Heart left ventricle (tissue), 13 donors: ENCODE data around the gene BAZ1B.

ENCODE experiments used
- CTCF ChIP-seq, 12 donors: fragments of 200-600 bp; sonication (generic) in 4 of 12; IDR thresholded peaks; one replicate each; pipeline versions ENCODE4 v1.5.0 to v1.8.0; 2018 to 2022; ENCODE audit warnings: antibody characterized with exemption in 12 of 12, mild to moderate bottlenecking in 5 of 12
- POLR2A ChIP-seq, 2 donors: fragments of 450-650 bp; IDR thresholded peaks; one replicate each; pipeline ENCODE4 v1.6.1; 2017; ENCODE audit warnings: antibody characterized with exemption in 2 of 2, mild to moderate bottlenecking in 2 of 2, moderate library complexity in 2 of 2
- donor health status: ischemic (EF 13 %, LVEDD 7.1; RV severe dilation, severe dysfunction).
- donor health status: DM: no; HTN: yes; CAD: no.
- donor health status: DM: no; HTN: no; CAD: no.
- donor health status: ischemic (EF 25% LVEDD 6.9; RV normal size, moderate dysfunction).
- donor health status: ischemic (EF 25% LVEDD 5.7; RV mildly dilated, moderate dysfunction).
- donor health status: ischemic (EF 35%, LVEDD 5.7; RV mildly dilated, moderate dysfunction).
- donor health status: nonischemic (EF 11% LVEDD 7.7; RV severe dilation, severe dysfunction).
- donor health status: DM: yes; HTN: yes; CAD: no.
- donor health status: PGD.
- donor health status: ischemic (EF 29% LVEDD 5.4; RV normal size, mild dysfunction).
- donor health status: nonischemic (EF 23%, LVEDD 6.1; RV moderate dilation, normal function).

GRCh38 chr7:73560109-73560835 lies 38.2 kb upstream of the BAZ1B start:
- TF ChIP-seq POLR2A (IDR thresholded peaks at IDR 0.05) (no peak), CTCF (IDR thresholded peaks at IDR 0.05) (no peak)
